HL-60 (cell line): Measurements from ENCODE around the gene SMR3B.

Source experiments
- DNase-seq, 2 experiments: peaks; one replicate each; pipeline ENCODE4 v3.0.0-alpha.2; 2010 to 2020; ENCODE audit warnings: low read depth in 1 of 2, low spot score in 1 of 2
- H3K27ac ChIP-seq: fragments of 250-450 bp; sonication (Bioruptor Pico); replicated peaks from 2 replicates; pipeline ENCODE4 v1.5.1; 2020; ENCODE audit warnings: mild to moderate bottlenecking, moderate library complexity
- H3K27me3 ChIP-seq: fragments of 250-450 bp; sonication (Bioruptor Pico); 2 replicates; pipeline ENCODE4 v1.5.1; 2021; ENCODE audit warnings: mild to moderate bottlenecking, moderate library complexity; ENCODE audit not compliant: insufficient read depth, poor library complexity, severe bottlenecking
- H3K4me3 ChIP-seq: replicated peaks from 2 replicates; pipeline ENCODE4 v1.5.1; 2011; ENCODE audit warnings: mild to moderate bottlenecking, control low read depth, low read length; ENCODE audit not compliant: insufficient read depth
- SPI1 ChIP-seq: IDR thresholded peaks from 2 replicates; pipeline ENCODE4 v1.6.1; 2012; ENCODE audit warnings: low read depth, mild to moderate bottlenecking, borderline replicate concordance

Gene SMR3B

GRCh38 chr4:70437197-70437596 is 54.3 kb downstream of the SMR3B start:
- Histone ChIP-seq H3K27ac (no peak overlapping the region), H3K4me3 (no peak overlapping the region), H3K27me3 (no peaks in the 10 kb centered on the region)
- no peak for DNase-seq
- TF ChIP-seq SPI1, result no peak
